Activated naive CD4-positive, alpha-beta T cell treated with anti-CD3 and anti-CD28 coated beads, Interleukin-2, amount 10 ng/mL, durations not matched to agents 7 days and 5 days (primary cell): ENCODE data around the gene ALG6.

ENCODE experiments used
- CTCF ChIA-PET: fragments of 350-600 bp; sonication (Branson Sonifier 250); formaldehyde crosslinking; loops from one replicate; lab custom pipeline; 2021; ENCODE audit warnings: antibody characterized with exemption; lab: Charles Lee
- DNase-seq: peaks from one replicate; pipeline ENCODE4 v3.0.0-alpha.2; 2020
- H3K27ac Mint-ChIP-seq: one replicate; pipeline ENCODE4 v1.8.0; 2021; ENCODE audit warnings: mild to moderate bottlenecking, moderate library complexity, mixed read lengths
- H3K27me3 Mint-ChIP-seq: one replicate; pipeline ENCODE4 v1.8.0; 2021; ENCODE audit warnings: mild to moderate bottlenecking, mixed read lengths
- H3K36me3 Mint-ChIP-seq: one replicate; pipeline ENCODE4 v1.8.0; 2021; ENCODE audit warnings: mixed read lengths
- H3K4me1 Mint-ChIP-seq: one replicate; pipeline ENCODE4 v1.8.0; 2021; ENCODE audit warnings: mixed read lengths
- H3K4me3 Mint-ChIP-seq: one replicate; pipeline ENCODE4 v1.8.0; 2021; ENCODE audit warnings: mild to moderate bottlenecking, moderate library complexity, mixed read lengths
- H3K9me3 Mint-ChIP-seq: one replicate; pipeline ENCODE4 v1.8.0; 2021; ENCODE audit warnings: mixed read lengths

Gene ALG6

GRCh38 chr1:63324779-63325119, 42.7 kb upstream of the ALG6 start:
- H3K9me3 Mint-ChIP-seq, result no peaks in the 10 kb centered on the region
- H3K4me3 Mint-ChIP-seq, result peak overlapping the region; percentile 70
- H3K27ac Mint-ChIP-seq, result peak overlapping the region; percentile 89
- CTCF ChIA-PET, result interaction anchor here (0.9 kb wide), 1 partner anchor 9 kb away, joined by 3 read pairs; no protein-coding TSS in a partner anchor
- no peak for DNase-seq
- peaks cover 93% of the 10 kb centered on the region for H3K27me3 Mint-ChIP-seq
- peaks cover 19% of the 10 kb centered on the region for H3K36me3 Mint-ChIP-seq
- H3K4me1 Mint-ChIP-seq, result peaks cover 44% of the 10 kb centered on the region

DNA sequence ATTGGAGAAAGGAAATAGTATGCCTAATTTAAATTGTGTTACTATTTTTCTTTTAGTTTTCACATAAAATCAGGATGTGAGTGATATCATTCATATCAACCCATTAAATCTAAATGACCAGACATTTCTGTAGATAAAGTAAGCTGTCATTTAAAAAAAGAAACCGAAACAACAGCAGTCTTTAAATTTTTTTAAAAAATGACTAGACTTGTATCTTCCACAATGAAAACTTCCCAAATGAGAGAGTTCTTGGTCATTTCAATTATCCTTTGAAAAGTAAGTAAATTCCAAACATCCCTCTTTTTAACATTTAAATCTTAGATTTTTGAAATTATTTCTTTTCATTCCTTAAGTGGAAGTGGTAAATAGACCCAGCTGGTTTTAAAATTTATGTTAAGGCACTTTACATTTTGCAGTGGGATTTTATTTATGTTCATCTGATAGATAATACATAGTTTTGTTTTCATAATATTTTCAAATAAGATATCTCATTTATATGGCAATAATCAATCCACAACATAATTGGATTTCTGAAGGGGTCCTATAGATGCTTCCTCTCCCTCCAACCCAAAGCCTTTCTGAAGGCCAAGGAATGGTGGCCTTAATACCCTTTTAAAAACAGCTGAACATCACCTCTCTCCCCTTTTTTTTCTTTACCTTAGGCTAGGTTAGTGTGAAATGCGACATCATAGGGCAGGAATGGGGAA, 42.0 kb upstream of the ALG6 start:
- Mint-ChIP-seq H3K9me3 (no peaks in the 10 kb centered on the region), H3K36me3 (peaks cover 16% of the 10 kb centered on the region), H3K27me3 (peaks cover 93% of the 10 kb centered on the region), H3K27ac (peak overlapping the region; percentile 55), H3K4me1 (peaks cover 40% of the 10 kb centered on the region), H3K4me3 (no peak overlapping the region)
- no peak for DNase-seq
- CTCF ChIA-PET, result interaction anchor here (0.9 to 1.0 kb wide), 3 partner anchors 8 to 213 kb away, joined by 3 to 6 read pairs (median 3); no protein-coding TSS in a partner anchor

- Mint-ChIP-seq H3K27ac (peak overlapping the region; percentile 71), H3K4me3 (peak overlapping the region; percentile 35), H3K27me3 (peaks cover 93% of the 10 kb centered on the region), H3K9me3 (no peaks in the 10 kb centered on the region), H3K36me3 (peaks cover 18% of the 10 kb centered on the region), H3K4me1 (peaks cover 37% of the 10 kb centered on the region)
- DNase-seq, result no peak
- CTCF ChIA-PET, result interaction anchor here (1.0 to 1.1 kb wide), 3 partner anchors 10 to 249 kb away, joined by 3 to 6 read pairs (median 3); no protein-coding TSS in a partner anchor
Observed at GRCh38 chr1:63326106-63326472, 41.3 kb upstream of the ALG6 start.

- peak overlapping the region; percentile 46 for H3K4me3 Mint-ChIP-seq
Observed at GRCh38 chr1:63326473-63327380, 40.7 kb upstream of the ALG6 start.

GRCh38 chr1:63327417-63328054, 39.9 kb upstream of the ALG6 start:
- Mint-ChIP-seq H3K27me3 (peaks cover 84% of the 10 kb centered on the region), H3K27ac (peak overlapping the region; percentile 79), H3K4me3 (peak overlapping the region; percentile 46), H3K9me3 (no peaks in the 10 kb centered on the region), H3K36me3 (peaks cover 11% of the 10 kb centered on the region), H3K4me1 (peaks cover 28% of the 10 kb centered on the region)
- DNase-seq, result peak; percentile 66
- CTCF ChIA-PET, result interaction anchor here (0.8 to 1.1 kb wide), 3 partner anchors 109 to 211 kb away, joined by 3 to 4 read pairs (median 4); partner anchors contain the start of gene EFCAB7

More at GRCh38 chr1:63326473-63327380, 40.7 kb upstream of the ALG6 start:
- H3K27ac Mint-ChIP-seq, result peak overlapping the region; percentile 71
- H3K27me3 Mint-ChIP-seq, result peaks cover 89% of the 10 kb centered on the region
- H3K9me3 Mint-ChIP-seq, result no peaks in the 10 kb centered on the region
- DNase-seq, result no peak
- peaks cover 14% of the 10 kb centered on the region for H3K36me3 Mint-ChIP-seq
- CTCF ChIA-PET, result interaction anchor here (0.8 to 1.1 kb wide), 4 partner anchors 197 to 249 kb away, joined by 3 to 6 read pairs (median 4); partner anchors contain the start of gene EFCAB7
- peaks cover 31% of the 10 kb centered on the region for H3K4me1 Mint-ChIP-seq

DNA sequence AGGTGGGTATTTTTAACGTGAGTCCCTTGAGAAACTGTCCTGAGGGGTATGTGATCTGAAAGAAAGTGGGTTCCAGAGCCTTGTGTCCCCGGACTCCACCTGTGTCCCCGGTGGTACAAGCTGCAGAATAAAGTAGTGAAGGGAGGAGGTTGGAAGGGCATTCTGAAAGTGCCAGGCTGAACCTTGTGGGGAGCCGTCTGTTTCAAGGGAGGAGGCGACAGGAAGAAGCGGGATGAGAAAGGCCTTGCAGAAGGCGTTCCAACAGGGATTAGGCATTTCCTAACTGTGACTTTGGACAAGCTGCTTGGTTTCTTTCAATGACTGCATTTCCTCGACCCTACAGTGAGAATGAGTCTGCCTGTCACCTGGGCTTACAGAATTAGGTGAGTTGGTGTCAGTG, 39.3 kb upstream of the ALG6 start:
- DNase-seq, result no peak
- CTCF ChIA-PET, result interaction anchor here (0.8 to 1.1 kb wide), 3 partner anchors 12 to 108 kb away, joined by 3 to 4 read pairs (median 4); no protein-coding TSS in a partner anchor
- H3K27ac Mint-ChIP-seq, result peak overlapping the region; percentile 79
- no peaks in the 10 kb centered on the region for H3K9me3 Mint-ChIP-seq
- H3K4me1 Mint-ChIP-seq, result peaks cover 28% of the 10 kb centered on the region
- peaks cover 11% of the 10 kb centered on the region for H3K36me3 Mint-ChIP-seq
- H3K27me3 Mint-ChIP-seq, result peaks cover 83% of the 10 kb centered on the region
- H3K4me3 Mint-ChIP-seq, result peak overlapping the region; percentile 2

DNA sequence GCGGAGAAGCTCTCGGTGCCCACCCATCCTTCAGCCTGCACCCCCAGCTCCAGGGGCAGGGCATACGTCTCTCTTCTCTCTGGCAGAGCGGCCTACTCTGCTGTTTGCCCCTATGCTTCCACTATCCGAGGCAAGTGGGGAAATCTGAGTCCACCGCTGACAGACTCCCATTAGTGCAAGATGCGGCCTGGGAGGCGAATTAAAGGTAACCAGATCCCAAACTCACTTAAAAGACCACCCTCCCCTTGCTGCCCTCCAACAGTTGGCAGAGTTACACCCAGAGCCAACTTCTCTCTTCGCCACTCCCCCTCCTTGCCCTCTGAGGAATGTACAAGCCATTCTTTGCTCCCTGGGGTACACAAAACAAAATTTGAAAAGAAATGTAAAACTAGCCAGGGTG, 38.6 kb upstream of the ALG6 start:
- H3K36me3 Mint-ChIP-seq, result peaks cover 11% of the 10 kb centered on the region
- peaks cover 83% of the 10 kb centered on the region for H3K27me3 Mint-ChIP-seq
- peaks cover 25% of the 10 kb centered on the region for H3K4me1 Mint-ChIP-seq
- DNase-seq, result no peak
- H3K4me3 Mint-ChIP-seq, result no peak overlapping the region
- H3K9me3 Mint-ChIP-seq, result no peaks in the 10 kb centered on the region
- peak overlapping the region; percentile 62 for H3K27ac Mint-ChIP-seq
- CTCF ChIA-PET, result interaction anchor here (0.8 to 1.1 kb wide), 2 partner anchors 13 to 18 kb away, joined by 3 to 4 read pairs; no protein-coding TSS in a partner anchor

DNA sequence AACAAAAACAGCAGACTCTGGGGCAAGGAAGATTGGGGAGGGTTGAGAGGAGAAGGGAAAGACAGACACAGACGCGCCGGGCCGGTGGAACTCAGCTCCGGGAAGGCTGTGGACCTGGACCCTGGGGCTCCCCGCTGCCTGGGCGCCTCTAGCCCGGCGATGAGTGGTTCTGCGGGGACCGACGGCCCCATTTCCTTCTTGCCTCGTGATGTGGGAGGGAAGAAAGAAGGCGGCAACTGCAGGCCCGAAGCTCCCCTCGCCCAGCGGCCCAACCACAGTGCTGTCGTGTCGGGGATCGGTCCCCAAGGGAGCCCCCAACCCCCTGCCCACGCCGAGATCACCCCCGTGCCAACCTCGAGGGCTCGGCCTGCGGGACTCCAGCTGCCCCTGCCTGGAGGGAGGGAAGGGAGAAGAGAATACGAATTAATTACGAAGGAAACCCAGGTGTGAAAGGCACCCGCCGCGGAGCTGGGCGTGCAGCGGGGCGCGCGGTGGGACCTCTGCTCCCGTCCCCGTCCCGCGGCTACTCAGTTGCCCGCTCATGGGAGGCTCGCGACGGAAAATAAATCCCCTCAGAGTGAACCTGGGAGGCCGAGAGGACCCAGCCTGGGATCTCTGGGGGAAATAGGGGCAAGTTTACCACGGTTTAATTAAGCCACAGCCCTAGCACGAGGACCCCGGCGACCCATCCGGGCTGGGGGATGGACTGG, 37.7 kb upstream of the ALG6 start:
- Mint-ChIP-seq H3K9me3 (no peaks in the 10 kb centered on the region), H3K27ac (no peak overlapping the region), H3K36me3 (peaks cover 10% of the 10 kb centered on the region), H3K27me3 (peaks cover 83% of the 10 kb centered on the region), H3K4me3 (peak overlapping the region; percentile 4), H3K4me1 (peaks cover 21% of the 10 kb centered on the region)
- no peak for DNase-seq
- CTCF ChIA-PET, result interaction anchor here (1.1 to 2.2 kb wide), 2 partner anchors 8 to 208 kb away, joined by 3 to 8 read pairs; partner anchors contain the start of gene FOXD3

GRCh38 chr1:63330331-63330916, 37.0 kb upstream of the ALG6 start:
- CTCF ChIA-PET, result interaction anchor here (1.1 to 2.2 kb wide), 2 partner anchors 8 to 208 kb away, joined by 3 to 8 read pairs; partner anchors contain the start of gene FOXD3
- Mint-ChIP-seq H3K36me3 (peaks cover 8% of the 10 kb centered on the region), H3K27me3 (peaks cover 80% of the 10 kb centered on the region), H3K4me1 (peaks cover 17% of the 10 kb centered on the region), H3K9me3 (no peaks in the 10 kb centered on the region), H3K4me3 (no peak overlapping the region), H3K27ac (peak overlapping the region; percentile 15)
- no peak for DNase-seq

DNA sequence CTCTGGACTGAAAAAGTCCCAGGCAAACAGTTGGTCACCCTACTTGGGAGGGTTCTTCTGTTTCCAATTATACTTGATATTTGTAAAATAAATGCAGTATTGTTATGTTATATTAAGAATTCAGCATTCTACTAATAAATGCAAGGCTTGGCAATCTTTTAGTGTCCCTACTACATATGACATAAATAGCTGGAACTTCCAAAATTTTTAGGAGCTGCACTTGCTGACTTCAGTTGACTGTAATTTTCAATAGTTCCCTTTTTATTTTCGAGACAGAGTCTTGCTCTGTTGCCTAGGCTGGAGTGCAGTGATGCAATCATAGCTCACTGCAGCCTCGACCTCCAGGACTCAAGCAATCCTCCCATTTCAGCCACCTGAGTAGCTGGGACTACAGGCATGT, 25.0 kb upstream of the ALG6 start:
- Mint-ChIP-seq H3K27me3 (peaks cover 9% of the 10 kb centered on the region), H3K9me3 (no peaks in the 10 kb centered on the region), H3K4me1 (no peaks in the 10 kb centered on the region), H3K27ac (no peak overlapping the region), H3K4me3 (no peak overlapping the region), H3K36me3 (no peaks in the 10 kb centered on the region)
- DNase-seq, result no peak
- CTCF ChIA-PET, result no interaction called here

DNA sequence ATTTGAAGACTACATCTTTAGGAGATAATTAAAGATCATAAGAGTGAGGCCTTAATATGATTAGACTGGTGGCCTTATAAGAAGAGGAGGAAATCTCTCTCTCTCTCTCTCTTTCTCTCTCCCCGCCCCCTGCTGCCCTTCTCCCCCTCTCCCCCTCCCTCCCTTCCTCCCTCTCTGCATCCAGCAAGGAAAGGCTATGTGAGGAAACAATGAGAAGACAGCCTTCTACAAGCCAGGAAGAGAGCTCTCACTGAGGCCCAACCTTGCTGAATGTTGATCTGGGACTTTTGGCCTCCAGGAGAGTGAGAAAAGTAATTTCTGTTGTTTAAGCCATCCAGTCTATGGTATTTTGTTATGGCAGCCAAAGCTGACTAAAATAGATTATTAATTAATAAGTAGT, 23.5 kb upstream of the ALG6 start:
- H3K4me1 Mint-ChIP-seq, result no peaks in the 10 kb centered on the region
- H3K27me3 Mint-ChIP-seq, result peaks cover 14% of the 10 kb centered on the region
- H3K9me3 Mint-ChIP-seq, result no peaks in the 10 kb centered on the region
- no peak overlapping the region for H3K27ac Mint-ChIP-seq
- no peaks in the 10 kb centered on the region for H3K36me3 Mint-ChIP-seq
- CTCF ChIA-PET, result no interaction called here
- no peak overlapping the region for H3K4me3 Mint-ChIP-seq
- no peak for DNase-seq

GRCh38 chr1:63350320-63350719, 17.1 kb upstream of the ALG6 start:
- Mint-ChIP-seq H3K4me1 (no peaks in the 10 kb centered on the region), H3K9me3 (no peaks in the 10 kb centered on the region), H3K4me3 (no peak overlapping the region), H3K27me3 (peaks cover 34% of the 10 kb centered on the region), H3K27ac (no peak overlapping the region), H3K36me3 (no peaks in the 10 kb centered on the region)
- CTCF ChIA-PET, result no interaction called here
- DNase-seq, result no peak

DNA sequence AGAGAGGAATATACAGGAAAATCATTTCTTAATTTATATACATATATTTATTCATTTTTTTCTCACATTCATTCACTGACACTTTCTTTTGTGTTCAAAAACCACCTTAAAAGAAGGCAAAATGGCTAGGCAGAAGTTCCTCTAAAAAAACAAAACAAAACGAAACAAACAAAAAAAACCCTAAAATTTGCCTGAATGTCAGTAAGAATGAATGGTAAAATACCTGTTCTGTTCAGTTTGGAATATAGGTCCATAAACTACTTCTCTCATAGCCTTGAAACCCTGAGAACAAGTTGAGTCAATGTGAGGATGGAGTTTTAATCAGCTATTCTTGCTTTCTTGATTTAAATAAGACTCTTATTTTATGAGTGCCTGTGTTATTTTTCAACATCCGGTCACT, 14.7 kb upstream of the ALG6 start:
- H3K27ac Mint-ChIP-seq, result no peak overlapping the region
- no peak overlapping the region for H3K4me3 Mint-ChIP-seq
- H3K4me1 Mint-ChIP-seq, result no peaks in the 10 kb centered on the region
- CTCF ChIA-PET, result no interaction called here
- peaks cover 34% of the 10 kb centered on the region for H3K27me3 Mint-ChIP-seq
- no peaks in the 10 kb centered on the region for H3K36me3 Mint-ChIP-seq
- H3K9me3 Mint-ChIP-seq, result no peaks in the 10 kb centered on the region
- no peak for DNase-seq
